Measurements from ENCODE around the gene MYO3B. TPM values are rescaled to one million over a fixed set of nuclear protein-coding genes. Genes with fewer than 3 reads are reported as not detected.
A peak's percentile ranks its signal among the peaks of the same experiment; 100 is the strongest.

Gene MYO3B
- total RNA-seq, 1 experiment from 2014 or later: 4.4 TPM

DNA sequence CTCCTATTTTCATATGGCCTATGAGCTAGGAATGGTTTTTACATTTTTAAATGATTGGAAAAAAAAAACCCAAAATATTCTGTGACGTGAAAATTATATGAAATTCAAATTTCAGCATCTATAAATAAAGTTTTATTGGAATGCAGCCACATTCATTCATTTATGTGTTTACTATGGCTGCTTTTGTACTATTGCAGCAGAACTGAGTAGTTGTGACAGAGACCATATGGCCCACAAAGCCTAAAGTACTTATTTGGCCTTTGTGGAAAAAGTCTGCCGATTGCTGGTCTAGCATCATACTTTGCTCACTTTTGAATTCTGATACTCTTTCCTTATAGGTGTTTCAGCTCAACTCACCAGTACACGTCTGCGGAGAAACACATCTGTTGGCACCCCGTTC is 39.0 kb downstream of the MYO3B start:
- Histone ChIP-seq H3K27ac (ENCODE audit: low read length) (no peak overlapping the region), H2AFZ (ENCODE audit: low read length) (no peak overlapping the region), H3K4me2 (ENCODE audit: low read depth, low read length, poor library complexity, severe bottlenecking) (no peak overlapping the region), H3K79me2 (ENCODE audit: low read length) (no peaks in the 10 kb centered on the region), H3K4me1 (ENCODE audit: low read length) (peaks cover 12% of the 10 kb centered on the region), H3K9me3 (ENCODE audit: low read length) (no peaks in the 10 kb centered on the region), H3K9me2 (replicated peaks; ENCODE audit: insufficient read depth, low read length) (no peaks in the 10 kb centered on the region), H3K4me3 (ENCODE audit: low read length) (no peak overlapping the region), H3K9ac (ENCODE audit: low read length) (no peak overlapping the region), H4K20me1 (ENCODE audit: insufficient read depth, low read depth, low read length) (no peaks in the 10 kb centered on the region), H3K27me3 (ENCODE audit: low read length) (no peaks in the 10 kb centered on the region), H3K36me3 (ENCODE audit: insufficient read depth, low read length) (no peaks in the 10 kb centered on the region)
- DNase-seq: no peak

- Histone ChIP-seq H4K20me1 (ENCODE audit: insufficient read depth, low read depth, low read length) (no peaks in the 10 kb centered on the region), H3K9ac (ENCODE audit: low read length) (no peak overlapping the region), H3K4me2 (ENCODE audit: low read depth, low read length, poor library complexity, severe bottlenecking) (no peak overlapping the region), H3K27ac (ENCODE audit: low read length) (no peak overlapping the region), H3K4me3 (ENCODE audit: low read length) (no peak overlapping the region), H3K36me3 (ENCODE audit: insufficient read depth, low read length) (no peaks in the 10 kb centered on the region), H3K9me2 (replicated peaks; ENCODE audit: insufficient read depth, low read length) (no peaks in the 10 kb centered on the region), H3K79me2 (ENCODE audit: low read length) (no peaks in the 10 kb centered on the region), H3K27me3 (ENCODE audit: low read length) (no peaks in the 10 kb centered on the region), H3K4me1 (ENCODE audit: low read length) (peaks cover 8% of the 10 kb centered on the region), H3K9me3 (ENCODE audit: low read length) (no peaks in the 10 kb centered on the region), H2AFZ (ENCODE audit: low read length) (no peak overlapping the region)
- DNase-seq: no peak
These were observed 39.9 kb downstream of the MYO3B start for GRCh38 chr2:170217778-170218251.

- Histone ChIP-seq H3K9ac (ENCODE audit: low read length) (no peak overlapping the region), H3K27ac (ENCODE audit: low read length) (no peak overlapping the region), H3K79me2 (ENCODE audit: low read length) (no peaks in the 10 kb centered on the region), H2AFZ (ENCODE audit: low read length) (no peak overlapping the region), H3K9me2 (replicated peaks; ENCODE audit: insufficient read depth, low read length) (no peaks in the 10 kb centered on the region), H3K36me3 (ENCODE audit: insufficient read depth, low read length) (no peaks in the 10 kb centered on the region), H3K9me3 (ENCODE audit: low read length) (no peaks in the 10 kb centered on the region), H3K4me2 (ENCODE audit: low read depth, low read length, poor library complexity, severe bottlenecking) (no peak overlapping the region), H3K4me3 (ENCODE audit: low read length) (no peak overlapping the region), H3K4me1 (ENCODE audit: low read length) (peaks cover 5% of the 10 kb centered on the region), H4K20me1 (ENCODE audit: insufficient read depth, low read depth, low read length) (no peaks in the 10 kb centered on the region), H3K27me3 (ENCODE audit: low read length) (no peaks in the 10 kb centered on the region)
- no peak for DNase-seq
These were observed 40.5 kb downstream of the MYO3B start for GRCh38 chr2:170218456-170218855.

- H3K27ac ChIP-seq (ENCODE audit: low read length): no peak overlapping the region
- H3K9ac ChIP-seq (ENCODE audit: low read length): no peak overlapping the region
- no peaks in the 10 kb centered on the region for H3K79me2 ChIP-seq (ENCODE audit: low read length)
- no peak overlapping the region for H2AFZ ChIP-seq (ENCODE audit: low read length)
- no peak overlapping the region for H3K4me2 ChIP-seq (ENCODE audit: low read depth, low read length, poor library complexity, severe bottlenecking)
- peaks cover 5% of the 10 kb centered on the region for H3K4me1 ChIP-seq (ENCODE audit: low read length)
- no peaks in the 10 kb centered on the region for H3K9me3 ChIP-seq (ENCODE audit: low read length)
- H3K9me2 ChIP-seq (replicated peaks; ENCODE audit: insufficient read depth, low read length): no peaks in the 10 kb centered on the region
- H3K36me3 ChIP-seq (ENCODE audit: insufficient read depth, low read length): no peaks in the 10 kb centered on the region
- H3K4me3 ChIP-seq (ENCODE audit: low read length): no peak overlapping the region
- H3K27me3 ChIP-seq (ENCODE audit: low read length): no peaks in the 10 kb centered on the region
- H4K20me1 ChIP-seq (ENCODE audit: insufficient read depth, low read depth, low read length): no peaks in the 10 kb centered on the region
- no peak for DNase-seq
These were observed 41.0 kb downstream of the MYO3B start for GRCh38 chr2:170218931-170219330.

GRCh38 chr2:170221317-170222288 is 43.7 kb downstream of the MYO3B start:
- no peaks in the 10 kb centered on the region for H3K36me3 ChIP-seq (ENCODE audit: insufficient read depth, low read length)
- no peaks in the 10 kb centered on the region for H3K9me3 ChIP-seq (ENCODE audit: low read length)
- no peaks in the 10 kb centered on the region for H3K27me3 ChIP-seq (ENCODE audit: low read length)
- H3K79me2 ChIP-seq (ENCODE audit: low read length): no peaks in the 10 kb centered on the region
- no peaks in the 10 kb centered on the region for H4K20me1 ChIP-seq (ENCODE audit: insufficient read depth, low read depth, low read length)
- no peaks in the 10 kb centered on the region for H3K4me1 ChIP-seq (ENCODE audit: low read length)
- no peak overlapping the region for H3K9ac ChIP-seq (ENCODE audit: low read length)
- H3K4me2 ChIP-seq (ENCODE audit: low read depth, low read length, poor library complexity, severe bottlenecking): no peak overlapping the region
- H3K27ac ChIP-seq (ENCODE audit: low read length): no peak overlapping the region
- no peaks in the 10 kb centered on the region for H3K9me2 ChIP-seq (replicated peaks; ENCODE audit: insufficient read depth, low read length)
- H2AFZ ChIP-seq (ENCODE audit: low read length): no peak overlapping the region
- no peak overlapping the region for H3K4me3 ChIP-seq (ENCODE audit: low read length)
- no peak for DNase-seq

- H3K4me3 ChIP-seq (ENCODE audit: low read length): no peak overlapping the region
- no peaks in the 10 kb centered on the region for H3K79me2 ChIP-seq (ENCODE audit: low read length)
- no peak for DNase-seq
- no peaks in the 10 kb centered on the region for H3K36me3 ChIP-seq (ENCODE audit: insufficient read depth, low read length)
- no peaks in the 10 kb centered on the region for H3K9me3 ChIP-seq (ENCODE audit: low read length)
- no peaks in the 10 kb centered on the region for H3K27me3 ChIP-seq (ENCODE audit: low read length)
- no peaks in the 10 kb centered on the region for H3K9me2 ChIP-seq (replicated peaks; ENCODE audit: insufficient read depth, low read length)
- H4K20me1 ChIP-seq (ENCODE audit: insufficient read depth, low read depth, low read length): no peaks in the 10 kb centered on the region
- H3K27ac ChIP-seq (ENCODE audit: low read length): no peak overlapping the region
- H3K4me2 ChIP-seq (ENCODE audit: low read depth, low read length, poor library complexity, severe bottlenecking): no peak overlapping the region
- H3K4me1 ChIP-seq (ENCODE audit: low read length): peaks cover 5% of the 10 kb centered on the region
- no peak overlapping the region for H3K9ac ChIP-seq (ENCODE audit: low read length)
- H2AFZ ChIP-seq (ENCODE audit: low read length): no peak overlapping the region
These were observed 44.4 kb downstream of the MYO3B start for GRCh38 chr2:170222298-170222697.

DNA sequence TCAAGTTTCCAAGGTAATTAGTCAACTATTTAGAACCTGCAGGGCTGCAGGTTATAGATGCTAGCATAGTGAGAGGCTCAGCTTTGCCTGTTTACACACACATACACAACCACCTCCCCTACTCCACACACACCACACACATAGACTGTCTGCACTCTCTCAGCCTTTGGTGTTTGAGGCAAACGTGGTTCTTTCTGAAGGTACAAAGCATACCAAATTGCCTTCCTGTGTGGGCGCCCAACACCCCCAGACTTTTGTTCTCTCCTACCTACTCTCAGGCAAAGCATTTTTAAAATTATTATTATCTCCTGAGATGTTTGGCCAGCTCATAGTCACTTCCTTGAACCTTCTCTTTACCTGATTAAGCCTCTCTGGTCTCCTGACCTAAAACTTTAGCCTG is 44.9 kb downstream of the MYO3B start:
- no peaks in the 10 kb centered on the region for H3K9me2 ChIP-seq (replicated peaks; ENCODE audit: insufficient read depth, low read length)
- no peaks in the 10 kb centered on the region for H4K20me1 ChIP-seq (ENCODE audit: insufficient read depth, low read depth, low read length)
- no peak overlapping the region for H3K27ac ChIP-seq (ENCODE audit: low read length)
- no peaks in the 10 kb centered on the region for H3K36me3 ChIP-seq (ENCODE audit: insufficient read depth, low read length)
- DNase-seq: no peak
- 0 out of 2 replicates have a peak overlapping the region, but pooled peaks have one; percentile 15 for H2AFZ ChIP-seq (ENCODE audit: low read length)
- no peaks in the 10 kb centered on the region for H3K27me3 ChIP-seq (ENCODE audit: low read length)
- no peaks in the 10 kb centered on the region for H3K9me3 ChIP-seq (ENCODE audit: low read length)
- H3K4me3 ChIP-seq (ENCODE audit: low read length): no peak overlapping the region
- H3K9ac ChIP-seq (ENCODE audit: low read length): no peak overlapping the region
- no peak overlapping the region for H3K4me2 ChIP-seq (ENCODE audit: low read depth, low read length, poor library complexity, severe bottlenecking)
- no peaks in the 10 kb centered on the region for H3K79me2 ChIP-seq (ENCODE audit: low read length)
- H3K4me1 ChIP-seq (ENCODE audit: low read length): peaks cover 11% of the 10 kb centered on the region

GRCh38 chr2:170224692-170225294 is 46.8 kb downstream of the MYO3B start:
- Histone ChIP-seq H3K4me1 (ENCODE audit: low read length) (peaks cover 30% of the 10 kb centered on the region), H3K27ac (ENCODE audit: low read length) (no peak overlapping the region), H3K79me2 (ENCODE audit: low read length) (no peaks in the 10 kb centered on the region), H3K9ac (ENCODE audit: low read length) (no peak overlapping the region), H3K9me3 (ENCODE audit: low read length) (no peaks in the 10 kb centered on the region), H4K20me1 (ENCODE audit: insufficient read depth, low read depth, low read length) (no peaks in the 10 kb centered on the region), H2AFZ (ENCODE audit: low read length) (no peak overlapping the region), H3K36me3 (ENCODE audit: insufficient read depth, low read length) (no peaks in the 10 kb centered on the region), H3K4me2 (ENCODE audit: low read depth, low read length, poor library complexity, severe bottlenecking) (no peak overlapping the region), H3K27me3 (ENCODE audit: low read length) (no peaks in the 10 kb centered on the region), H3K4me3 (ENCODE audit: low read length) (no peak overlapping the region), H3K9me2 (replicated peaks; ENCODE audit: insufficient read depth, low read length) (no peaks in the 10 kb centered on the region)
- DNase-seq: no peak

Measured in Karpas-422 (cell line).